DMS 273 treated with DMSO at 0.1 percent for 48 hours (cell line): Measurements from ENCODE around the gene OR1S1.
"Not testable (repeated sequence)": the region's sequence is repeated elsewhere in the genome, so short reads cannot be mapped to it uniquely, and the experiment has no call there.

Experiments used
- DNase-seq: peaks from one replicate; lab custom pipeline; 2025; lab: John Stamatoyannopoulos, UW

The OR1S1 gene

GRCh38 chr11:58212420-58212819 lies at the start of gene OR1S1:
OR1S1 (plus strand) TSS chr11:58212720.
- DNase-seq: not testable (repeated sequence)

- DNase-seq: no peak
Observed at GRCh38 chr11:58164389-58164788, 48.1 kb upstream of the OR1S1 start.

- no peak for DNase-seq
Observed at GRCh38 chr11:58164990-58165389, 47.5 kb upstream of the OR1S1 start.

GRCh38 chr11:58165504-58166106 lies 46.9 kb upstream of the OR1S1 start:
- no peak for DNase-seq

- DNase-seq: no peak
Observed at GRCh38 chr11:58177409-58178054, 35.0 kb upstream of the OR1S1 start.

- no peak for DNase-seq
Observed at GRCh38 chr11:58178444-58178843, 34.1 kb upstream of the OR1S1 start.

GRCh38 chr11:58179648-58180047 lies 32.9 kb upstream of the OR1S1 start:
- DNase-seq: no peak

- no peak for DNase-seq
Observed at GRCh38 chr11:58186938-58187337, 25.6 kb upstream of the OR1S1 start.

GRCh38 chr11:58188770-58189169 lies 23.8 kb upstream of the OR1S1 start, which contains the start of gene OR9Q2:
OR9Q2 (plus strand) TSS chr11:58189070; CDS start chr11:58190491, 1,421 bp downstream.
- no peak for DNase-seq

GRCh38 chr11:58192229-58192628 lies 20.3 kb upstream of the OR1S1 start:
- DNase-seq: no peak

GRCh38 chr11:58193391-58193790 lies 19.1 kb upstream of the OR1S1 start:
- DNase-seq: no peak

GRCh38 chr11:58195939-58196338 lies 16.6 kb upstream of the OR1S1 start:
- no peak for DNase-seq

- DNase-seq: no peak
Observed at GRCh38 chr11:58199271-58199670, 13.2 kb upstream of the OR1S1 start.

GRCh38 chr11:58204042-58204441 lies 8.5 kb upstream of the OR1S1 start, which contains the start of gene OR1S2:
OR1S2 (minus strand) TSS chr11:58204142; CDS start chr11:58204142, 0 bp downstream.
- no peak for DNase-seq

- DNase-seq: no peak
Observed at GRCh38 chr11:58216476-58216875, 4.0 kb downstream of the OR1S1 start.

GRCh38 chr11:58222721-58223120 lies 10.2 kb downstream of the OR1S1 start:
- no peak for DNase-seq

GRCh38 chr11:58227956-58228615 lies 15.6 kb downstream of the OR1S1 start:
- DNase-seq: no peak

- DNase-seq: no peak
Observed at GRCh38 chr11:58243954-58244353, 31.4 kb downstream of the OR1S1 start.

- DNase-seq: no peak
Observed at GRCh38 chr11:58254936-58255335, 42.4 kb downstream of the OR1S1 start.

GRCh38 chr11:58259983-58260382 lies 47.5 kb downstream of the OR1S1 start:
- DNase-seq: no peak
